GM12878 (cell line): Measurements from ENCODE around the gene ANGPTL2. TPM values are rescaled to one million over a fixed set of nuclear protein-coding genes. Genes with fewer than 3 reads are reported as not detected.
A peak's percentile ranks its signal among the peaks of the same experiment; 100 is the strongest.

Source experiments
- HCFC1 ChIP-seq: fragments of 150-350 bp; IDR thresholded peaks from 2 replicates; pipeline ENCODE4 v1.6.1; 2014; ENCODE audit warnings: low read length
- MYC ChIP-seq: IDR thresholded peaks from 2 replicates; pipeline ENCODE4 v1.6.1; 2011; ENCODE audit warnings: mild to moderate bottlenecking, low read length, moderate library complexity, inconsistent platforms; ENCODE audit not compliant: insufficient read depth, insufficient replicate concordance, insufficient read length, severe bottlenecking
- SREBF2 ChIP-seq: IDR thresholded peaks from 2 replicates; pipeline ENCODE4 v1.6.1; 2012; ENCODE audit warnings: mild to moderate bottlenecking, low read length
- polyA plus RNA-seq, 11 experiments: library from polyadenylated mRNA; depleted of rRNA in 4 of 11; unstranded in 6 of 11; stranded (reverse) in 5 of 11; fragments of >200 nt; fragmentation: Nextera tagmentation in 4 of 11; fragmentation: Illumina TruSeq in 1 of 11; extraction: Ambion mirVana in 4 of 11; extraction: Trizol in 1 of 11; gene quantifications; 1 replicate in 1 of 11; 2 replicates in 10 of 11; pipeline versions ENCODE4 v1.2.1 to v1.2.3, GENCODE V29; 2011 to 2016; ENCODE audit warnings: inconsistent platforms in 2 of 11, missing spikeins in 2 of 11, low read depth in 1 of 11
- total RNA-seq, 4 experiments: library from RNA; depleted of rRNA in 3 of 4; stranded (reverse); fragments of >200 nt in 3 of 4; fragmentation: Illumina TruSeq in 1 of 4; extraction: Trizol in 1 of 4; gene quantifications; 2 replicates each; pipeline versions ENCODE4 v1.2.1 to v1.2.3, GENCODE V29; 2013 to 2021
- TF ChIP-seq, protein P1 (sequence below): fragments of 450-650 bp; conservative IDR thresholded peaks from 2 replicates; pipeline ENCODE4 v1.6.1; 2017; ENCODE audit warnings: mild to moderate bottlenecking, moderate library complexity
- TF ChIP-seq, protein P2 (sequence below): fragments of 450-650 bp; IDR thresholded peaks from 2 replicates; pipeline ENCODE4 v1.6.1; 2016; ENCODE audit warnings: mild to moderate bottlenecking
- TF ChIP-seq, protein P3 (sequence below): fragments of 450-650 bp; IDR thresholded peaks from 2 replicates; pipeline ENCODE4 v1.6.1; 2017; ENCODE audit warnings: antibody characterized with exemption, mild to moderate bottlenecking, moderate library complexity

Gene ANGPTL2
- total and polyA plus RNA-seq, 10 of the 15 experiments (the other 5 are each of a cell fraction or from before 2014, with no cell fraction given), result 0.13 to 2.6 (median 0.82) TPM; not detected in 1

DNA sequence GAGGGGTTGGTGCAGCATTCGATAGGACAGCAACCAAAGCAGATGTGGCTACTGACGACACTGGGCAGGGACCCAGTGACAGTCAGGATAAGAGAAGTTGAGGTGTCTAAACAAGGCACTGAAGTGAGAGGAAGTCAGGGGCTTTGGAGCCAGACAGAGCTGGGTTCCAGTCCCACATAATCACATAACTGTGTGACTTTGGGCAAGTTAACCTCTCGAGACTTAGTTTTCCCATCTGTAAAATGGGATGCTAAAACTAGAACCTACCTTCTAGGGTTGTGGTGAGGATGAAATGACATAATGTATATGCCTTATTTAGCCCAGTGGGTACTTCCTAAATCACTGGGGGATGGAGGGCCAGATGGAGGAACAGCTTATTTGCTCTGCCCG lies 3.1 kb downstream of the ANGPTL2 start (continued):
- TF ChIP-seq, protein P1, sequence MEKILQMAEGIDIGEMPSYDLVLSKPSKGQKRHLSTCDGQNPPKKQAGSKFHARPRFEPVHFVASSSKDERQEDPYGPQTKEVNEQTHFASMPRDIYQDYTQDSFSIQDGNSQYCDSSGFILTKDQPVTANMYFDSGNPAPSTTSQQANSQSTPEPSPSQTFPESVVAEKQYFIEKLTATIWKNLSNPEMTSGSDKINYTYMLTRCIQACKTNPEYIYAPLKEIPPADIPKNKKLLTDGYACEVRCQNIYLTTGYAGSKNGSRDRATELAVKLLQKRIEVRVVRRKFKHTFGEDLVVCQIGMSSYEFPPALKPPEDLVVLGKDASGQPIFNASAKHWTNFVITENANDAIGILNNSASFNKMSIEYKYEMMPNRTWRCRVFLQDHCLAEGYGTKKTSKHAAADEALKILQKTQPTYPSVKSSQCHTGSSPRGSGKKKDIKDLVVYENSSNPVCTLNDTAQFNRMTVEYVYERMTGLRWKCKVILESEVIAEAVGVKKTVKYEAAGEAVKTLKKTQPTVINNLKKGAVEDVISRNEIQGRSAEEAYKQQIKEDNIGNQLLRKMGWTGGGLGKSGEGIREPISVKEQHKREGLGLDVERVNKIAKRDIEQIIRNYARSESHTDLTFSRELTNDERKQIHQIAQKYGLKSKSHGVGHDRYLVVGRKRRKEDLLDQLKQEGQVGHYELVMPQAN, result peak; percentile 38; the same call in 1 of the 2 replicates
- TF ChIP-seq, protein P2, sequence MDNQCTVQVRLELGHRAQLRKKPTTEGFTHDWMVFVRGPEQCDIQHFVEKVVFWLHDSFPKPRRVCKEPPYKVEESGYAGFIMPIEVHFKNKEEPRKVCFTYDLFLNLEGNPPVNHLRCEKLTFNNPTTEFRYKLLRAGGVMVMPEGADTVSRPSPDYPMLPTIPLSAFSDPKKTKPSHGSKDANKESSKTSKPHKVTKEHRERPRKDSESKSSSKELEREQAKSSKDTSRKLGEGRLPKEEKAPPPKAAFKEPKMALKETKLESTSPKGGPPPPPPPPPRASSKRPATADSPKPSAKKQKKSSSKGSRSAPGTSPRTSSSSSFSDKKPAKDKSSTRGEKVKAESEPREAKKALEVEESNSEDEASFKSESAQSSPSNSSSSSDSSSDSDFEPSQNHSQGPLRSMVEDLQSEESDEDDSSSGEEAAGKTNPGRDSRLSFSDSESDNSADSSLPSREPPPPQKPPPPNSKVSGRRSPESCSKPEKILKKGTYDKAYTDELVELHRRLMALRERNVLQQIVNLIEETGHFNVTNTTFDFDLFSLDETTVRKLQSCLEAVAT, result 0 out of 2 replicates have a peak, but pooled peaks have one; percentile 0
- TF ChIP-seq, protein P3, sequence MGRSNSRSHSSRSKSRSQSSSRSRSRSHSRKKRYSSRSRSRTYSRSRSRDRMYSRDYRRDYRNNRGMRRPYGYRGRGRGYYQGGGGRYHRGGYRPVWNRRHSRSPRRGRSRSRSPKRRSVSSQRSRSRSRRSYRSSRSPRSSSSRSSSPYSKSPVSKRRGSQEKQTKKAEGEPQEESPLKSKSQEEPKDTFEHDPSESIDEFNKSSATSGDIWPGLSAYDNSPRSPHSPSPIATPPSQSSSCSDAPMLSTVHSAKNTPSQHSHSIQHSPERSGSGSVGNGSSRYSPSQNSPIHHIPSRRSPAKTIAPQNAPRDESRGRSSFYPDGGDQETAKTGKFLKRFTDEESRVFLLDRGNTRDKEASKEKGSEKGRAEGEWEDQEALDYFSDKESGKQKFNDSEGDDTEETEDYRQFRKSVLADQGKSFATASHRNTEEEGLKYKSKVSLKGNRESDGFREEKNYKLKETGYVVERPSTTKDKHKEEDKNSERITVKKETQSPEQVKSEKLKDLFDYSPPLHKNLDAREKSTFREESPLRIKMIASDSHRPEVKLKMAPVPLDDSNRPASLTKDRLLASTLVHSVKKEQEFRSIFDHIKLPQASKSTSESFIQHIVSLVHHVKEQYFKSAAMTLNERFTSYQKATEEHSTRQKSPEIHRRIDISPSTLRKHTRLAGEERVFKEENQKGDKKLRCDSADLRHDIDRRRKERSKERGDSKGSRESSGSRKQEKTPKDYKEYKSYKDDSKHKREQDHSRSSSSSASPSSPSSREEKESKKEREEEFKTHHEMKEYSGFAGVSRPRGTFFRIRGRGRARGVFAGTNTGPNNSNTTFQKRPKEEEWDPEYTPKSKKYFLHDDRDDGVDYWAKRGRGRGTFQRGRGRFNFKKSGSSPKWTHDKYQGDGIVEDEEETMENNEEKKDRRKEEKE, result no peak
- TF ChIP-seq SREBF2 (no peak), HCFC1 (no peak), MYC (no peak)
